Endodermal cell (in vitro differentiated cells): ENCODE data around the gene XRN1. TPM values are rescaled to one million over a fixed set of nuclear protein-coding genes. Genes with fewer than 3 reads are reported as not detected.

Experiments used
- DNase-seq: peaks from one replicate; pipeline ENCODE4 v3.0.0-alpha.2; 2017
- H3K27ac ChIP-seq: 2 replicates; pipeline ENCODE4 v1.5.1; 2013; ENCODE audit warnings: mild to moderate bottlenecking, low read depth, low read length, moderate library complexity
- H3K27me3 ChIP-seq: 2 replicates; pipeline ENCODE4 v1.6.1; 2013; ENCODE audit warnings: mild to moderate bottlenecking, low read length, moderate library complexity; ENCODE audit not compliant: insufficient read depth, control insufficient read depth, poor library complexity, severe bottlenecking
- H3K36me3 ChIP-seq: 2 replicates; pipeline ENCODE4 v1.7.0; 2013; ENCODE audit warnings: mild to moderate bottlenecking, low read length, moderate library complexity; ENCODE audit not compliant: control insufficient read depth, insufficient read depth
- H3K4me1 ChIP-seq: one replicate; pipeline ENCODE4 v1.7.0; 2013; ENCODE audit warnings: low read length; ENCODE audit not compliant: control insufficient read depth, insufficient read depth
- H3K4me3 ChIP-seq: 2 replicates; pipeline ENCODE4 v1.5.1; 2013; ENCODE audit warnings: mild to moderate bottlenecking, low read length, moderate library complexity
- H3K9ac ChIP-seq: 2 replicates; pipeline ENCODE4 v1.6.1; 2013; ENCODE audit warnings: mild to moderate bottlenecking, low read length, moderate library complexity; ENCODE audit not compliant: poor library complexity, severe bottlenecking; ENCODE audit errors: extremely low read depth
- H3K9me3 ChIP-seq: 2 replicates; pipeline ENCODE4 v1.6.1; 2013; ENCODE audit warnings: mild to moderate bottlenecking, low read length, moderate library complexity; ENCODE audit not compliant: control insufficient read depth
- H3K27ac Mint-ChIP-seq: 2 replicates; pipeline ENCODE4 v1.8.0; 2020; ENCODE audit warnings: mixed read lengths
- H3K27me3 Mint-ChIP-seq: 2 replicates; pipeline ENCODE4 v1.8.0; 2021; ENCODE audit warnings: mild to moderate bottlenecking, mixed read lengths; ENCODE audit not compliant: insufficient read depth
- H3K36me3 Mint-ChIP-seq: 2 replicates; pipeline ENCODE4 v1.8.0; 2020; ENCODE audit warnings: low read depth, mixed read lengths
- H3K4me1 Mint-ChIP-seq: 2 replicates; pipeline ENCODE4 v1.8.0; 2020; ENCODE audit warnings: mixed read lengths
- H3K4me3 Mint-ChIP-seq: 2 replicates; pipeline ENCODE4 v1.8.0; 2020; ENCODE audit warnings: mild to moderate bottlenecking, moderate library complexity, mixed read lengths
- H3K9me3 Mint-ChIP-seq: 2 replicates; pipeline ENCODE4 v1.8.0; 2020; ENCODE audit warnings: mild to moderate bottlenecking, mixed read lengths
- CTCF ChIP-seq: fragments of 200-600 bp; sonication (generic); conservative IDR thresholded peaks from 2 replicates; pipeline ENCODE4 v1.5.0; 2021; ENCODE audit warnings: antibody characterized with exemption, mild to moderate bottlenecking
- WGBS, 2 experiments: methylation state at CpG; one replicate each; pipeline versions ENCODE4 v1.1.5 to v1.1.7; 2013; ENCODE audit warnings: missing lambda C conversion rate in 2 of 2, mixed read lengths in 1 of 2; ENCODE audit not compliant: insufficient coverage in 1 of 2, insufficient read length in 1 of 2; 5-methylcytosine and 5-hydroxymethylcytosine counted together
- total RNA-seq, 2 donors: library from RNA; stranded (reverse); fragmentation: NEBNext Ultra II Directional in 1 of 2; extraction: Animal tissue kit (Norgen Biotek cat#: 25700) in 1 of 2; gene quantifications; 2 replicates in 1 of 2; 3 replicates in 1 of 2; pipeline ENCODE4 v1.2.1, GENCODE V29; 2021

XRN1 gene
- total RNA-seq, 2 donors from 2014 or later: 27.6 to 29.3 TPM

GRCh38 chr3:142481196-142481595 lies 33.4 kb upstream of the XRN1 start:
- H3K4me1 ChIP-seq: no peaks in the 10 kb centered on the region
- Mint-ChIP-seq H3K4me3 (no peak overlapping the region), H3K36me3 (peaks cover 63% of the 10 kb centered on the region), H3K4me1 (no peaks in the 10 kb centered on the region), H3K27ac (no peak overlapping the region), H3K9me3 (peaks cover 60% of the 10 kb centered on the region), H3K27me3 (no peaks in the 10 kb centered on the region)
- no peaks in the 10 kb centered on the region for H3K27me3 ChIP-seq
- 96 to 100% methylated on average over 2 of the region's 2 CpGs for WGBS, 2 experiments
- DNase-seq: no peak
- H3K4me3 ChIP-seq: peak overlapping the region; percentile 72
- no peak for TF ChIP-seq CTCF
- H3K9me3 ChIP-seq: peaks cover 31% of the 10 kb centered on the region
- no peak overlapping the region for H3K9ac ChIP-seq
- H3K36me3 ChIP-seq: peaks cover 47% of the 10 kb centered on the region
- no peak overlapping the region for H3K27ac ChIP-seq

- Histone ChIP-seq H3K27me3 (no peaks in the 10 kb centered on the region), H3K4me3 (no peak overlapping the region), H3K4me1 (no peaks in the 10 kb centered on the region), H3K9me3 (no peaks in the 10 kb centered on the region), H3K9ac (no peak overlapping the region), H3K36me3 (peaks cover 3% of the 10 kb centered on the region), H3K27ac (no peak overlapping the region)
- Mint-ChIP-seq H3K36me3 (peaks cover 8% of the 10 kb centered on the region), H3K27ac (no peak overlapping the region), H3K9me3 (peaks cover 10% of the 10 kb centered on the region), H3K27me3 (no peaks in the 10 kb centered on the region), H3K4me3 (no peak overlapping the region), H3K4me1 (no peaks in the 10 kb centered on the region)
- no peak for TF ChIP-seq CTCF
- no peak for DNase-seq
- WGBS, 2 experiments: 94% methylated on average over 2 to 4 of the region's 4 CpGs
Observed at GRCh38 chr3:142470826-142471225, 23.0 kb upstream of the XRN1 start.

GRCh38 chr3:142468456-142468855 lies 20.6 kb upstream of the XRN1 start:
- no peak overlapping the region for H3K27ac Mint-ChIP-seq
- no peak overlapping the region for H3K27ac ChIP-seq
- H3K4me3 Mint-ChIP-seq: no peak overlapping the region
- H3K4me3 ChIP-seq: no peak overlapping the region
- H3K9me3 Mint-ChIP-seq: peaks cover 4% of the 10 kb centered on the region
- H3K9ac ChIP-seq: no peak overlapping the region
- no peaks in the 10 kb centered on the region for H3K4me1 Mint-ChIP-seq
- H3K36me3 ChIP-seq: peaks cover 15% of the 10 kb centered on the region
- 95 to 100% methylated on average over 2 to 3 of the region's 4 CpGs for WGBS, 2 experiments
- H3K36me3 Mint-ChIP-seq: peaks cover 11% of the 10 kb centered on the region
- H3K9me3 ChIP-seq: no peaks in the 10 kb centered on the region
- H3K4me1 ChIP-seq: no peaks in the 10 kb centered on the region
- no peak for DNase-seq
- H3K27me3 ChIP-seq: no peaks in the 10 kb centered on the region
- no peaks in the 10 kb centered on the region for H3K27me3 Mint-ChIP-seq
- TF ChIP-seq CTCF: no peak
